H1 (cell line): ENCODE results near the gene UGT1A6. TPM values are rescaled to one million over a fixed set of nuclear protein-coding genes. Genes with fewer than 3 reads are reported as not detected.

ENCODE experiments used
- ATF2 ChIP-seq: IDR thresholded peaks from 2 replicates; pipeline ENCODE4 v1.6.1; 2012; ENCODE audit warnings: low read length, inconsistent platforms
- RAD21 ChIP-seq, 2 experiments: IDR thresholded peaks in 1 of 2; conservative IDR thresholded peaks in 1 of 2; 2 replicates each; pipeline ENCODE4 v1.6.1; 2011; ENCODE audit warnings: low read depth in 2 of 2, low read length in 2 of 2, improper control_type of control experiment in 1 of 2, inconsistent platforms in 1 of 2, mild to moderate bottlenecking in 1 of 2, moderate library complexity in 1 of 2
- RBBP5 ChIP-seq: IDR thresholded peaks from 2 replicates; pipeline ENCODE4 v1.7.1; 2012; ENCODE audit warnings: low read depth, mild to moderate bottlenecking, inconsistent platforms, low read length, moderate library complexity, borderline replicate concordance
- SIRT6 ChIP-seq: IDR thresholded peaks from one replicate; pipeline ENCODE4 v1.7.1; 2012; ENCODE audit warnings: low read length, inconsistent platforms
- polyA plus RNA-seq, 7 experiments: library from polyadenylated mRNA; depleted of rRNA in 3 of 7; stranded (reverse) in 5 of 7; unstranded in 2 of 7; fragments of >200 nt in 5 of 7; fragments of 200-250 nt in 2 of 7; gene quantifications; 1 replicate in 5 of 7; 2 replicates in 1 of 7; 4 replicates in 1 of 7; pipeline versions ENCODE4 v1.2.1 to v1.2.3, GENCODE V29; 2011 to 2013; ENCODE audit warnings: missing spikeins in 2 of 7, mixed read lengths in 2 of 7
- total RNA-seq: library from RNA; stranded (reverse); fragmentation: NEBNext Ultra II Directional; extraction: Animal tissue kit (Norgen Biotek cat#: 25700); gene quantifications from 2 replicates; pipeline ENCODE4 v1.2.1, GENCODE V29; 2021

Gene UGT1A6
- total and polyA plus RNA-seq, 2 of the 8 experiments (the other 6 are each of a cell fraction or from before 2014, with no cell fraction given), result not detected

DNA sequence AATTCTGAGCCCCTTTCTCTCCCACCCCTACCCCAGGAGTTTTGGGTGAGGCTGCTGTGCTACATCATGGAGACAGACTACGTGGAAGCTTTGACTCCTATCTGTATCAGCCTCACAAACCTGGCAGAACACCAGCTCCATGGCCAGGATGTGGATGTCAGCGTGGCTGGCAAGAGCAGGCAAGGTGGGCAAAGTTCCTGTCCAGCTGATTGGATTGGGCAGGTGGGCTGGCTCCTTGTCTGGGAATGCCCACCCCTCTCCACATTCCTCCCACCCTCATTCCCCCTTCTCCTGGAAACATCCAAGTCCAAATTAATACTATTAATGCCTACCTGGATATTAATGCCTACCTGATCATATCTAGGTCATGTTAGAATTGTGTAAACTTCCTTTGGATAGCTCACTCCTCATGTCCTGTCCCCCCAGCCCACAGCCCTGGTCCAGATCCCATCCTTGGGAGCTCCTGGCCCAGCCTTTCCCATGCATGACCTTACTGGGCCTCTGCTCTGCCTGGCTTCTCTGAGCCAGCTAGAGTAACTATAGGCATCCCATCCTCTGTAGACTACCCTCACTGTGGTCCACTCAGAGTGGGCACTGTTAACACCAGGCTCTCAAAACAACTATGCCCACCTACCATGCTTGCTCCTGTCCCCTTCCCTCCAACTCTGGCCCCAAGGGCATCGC, 109.6 kb downstream of the UGT1A6 start (continued):
- TF ChIP-seq RAD21 (IDR thresholded peaks at IDR 0.05 in 1 of 2, conservative IDR thresholded peaks at IDR 0.05 in 1 of 2; ENCODE audit: low read depth in 2 of 2, low read length in 2 of 2) (no peak), SIRT6 (no peak), RBBP5 (no peak), ATF2 (no peak)
